OCI-LY1 (cell line): ENCODE results near the gene SYT6.

Experiments
- H2AFZ ChIP-seq: fragments of 200-600 bp; sonication (generic), shearing (Covaris generic); 2 replicates; pipeline ENCODE4 v1.6.0; 2014; ENCODE audit warnings: antibody characterized with exemption, mild to moderate bottlenecking, low read length
- H3F3A ChIP-seq: fragments of 200-600 bp; sonication (generic), shearing (Covaris generic); 2 replicates; pipeline ENCODE4 v1.6.0; 2014; ENCODE audit warnings: mild to moderate bottlenecking, antibody characterized with exemption, low read length, moderate library complexity; ENCODE audit not compliant: insufficient read depth
- H3K27ac ChIP-seq: fragments of 200-600 bp; sonication (generic); 2 replicates; pipeline ENCODE4 v1.5.1; 2014; ENCODE audit warnings: low read length, mixed run types, mild to moderate bottlenecking, low read depth; ENCODE audit not compliant: poor library complexity, severe bottlenecking
- H3K27me3 ChIP-seq: fragments of 200-600 bp; sonication (generic); 2 replicates; pipeline ENCODE4 v1.6.0; 2014; ENCODE audit warnings: antibody characterized with exemption, mild to moderate bottlenecking, low read length, moderate library complexity; ENCODE audit not compliant: insufficient read depth
- H3K36me3 ChIP-seq: fragments of 200-600 bp; sonication (generic); 2 replicates; pipeline ENCODE4 v1.6.1; 2014; ENCODE audit warnings: mild to moderate bottlenecking, antibody characterized with exemption, low read length, moderate library complexity, mixed read lengths; ENCODE audit not compliant: insufficient read depth
- H3K4me1 ChIP-seq: fragments of 200-600 bp; sonication (generic); 2 replicates; pipeline ENCODE4 v1.5.1; 2014; ENCODE audit warnings: mild to moderate bottlenecking, low read length, moderate library complexity; ENCODE audit not compliant: insufficient read depth, severe bottlenecking
- H3K4me2 ChIP-seq: fragments of 200-600 bp; sonication (generic), shearing (Covaris generic); 2 replicates; pipeline ENCODE4 v1.6.1; 2014; ENCODE audit warnings: low read length
- H3K4me3 ChIP-seq: fragments of 200-600 bp; sonication (generic); 2 replicates; pipeline ENCODE4 v1.5.1; 2014; ENCODE audit warnings: low read length, low read depth, mild to moderate bottlenecking, mixed read lengths; ENCODE audit not compliant: poor library complexity, severe bottlenecking
- H3K79me2 ChIP-seq: fragments of 200-600 bp; shearing (Covaris generic); 2 replicates; pipeline ENCODE4 v1.6.1; 2016; ENCODE audit warnings: mixed run types, low read length, mixed read lengths; ENCODE audit not compliant: insufficient read depth
- H3K9ac ChIP-seq: fragments of 200-600 bp; sonication (generic), shearing (Covaris generic); 2 replicates; pipeline ENCODE4 v1.6.1; 2014; ENCODE audit warnings: mild to moderate bottlenecking, low read length, mixed read lengths
- H3K9me2 ChIP-seq: fragments of 200-600 bp; sonication (generic), shearing (Covaris generic); 2 replicates; pipeline ENCODE4 v1.6.1; 2014; ENCODE audit warnings: low read depth, mild to moderate bottlenecking, low read length, mixed read lengths
- H3K9me3 ChIP-seq: fragments of 200-600 bp; shearing (Covaris generic); 2 replicates; pipeline ENCODE4 v1.6.1; 2014; ENCODE audit warnings: low read length, mixed read lengths
- H4K20me1 ChIP-seq: fragments of 200-600 bp; sonication (generic), shearing (Covaris generic); 2 replicates; pipeline ENCODE4 v1.6.0; 2016; ENCODE audit warnings: mild to moderate bottlenecking, low read length; ENCODE audit not compliant: insufficient read depth
- CTCF ChIP-seq: fragments of 200-600 bp; sonication (generic), shearing (Covaris generic); IDR thresholded peaks from 2 replicates; pipeline ENCODE4 v1.5.1; 2017; ENCODE audit warnings: mild to moderate bottlenecking, antibody characterized with exemption, low read length, moderate library complexity, mixed read lengths
- EZH2 ChIP-seq: fragments of 200-600 bp; sonication (generic), shearing (Covaris generic); IDR thresholded peaks from 2 replicates; pipeline ENCODE4 v1.8.0; 2017; ENCODE audit warnings: borderline replicate concordance, mixed run types, mild to moderate bottlenecking, antibody characterized with exemption, low read length, moderate library complexity, mixed read lengths

SYT6 gene

GRCh38 chr1:114153261-114154145 is at the start of gene SYT6:
Gene SYT6 (minus strand): TSS chr1:114153869. CDS start chr1:114153772, 97 bp downstream.
- H3K4me3 ChIP-seq: no peak within 1 kb of the TSS
- H4K20me1 ChIP-seq: no peaks in the 10 kb centered on the region
- no peak within 1 kb of the TSS for H3K9ac ChIP-seq
- no peaks in the 10 kb centered on the region for H3F3A ChIP-seq
- H3K27me3 ChIP-seq: no peaks in the 10 kb centered on the region
- no peaks in the 10 kb centered on the region for H3K36me3 ChIP-seq
- H3K4me2 ChIP-seq: no peak within 1 kb of the TSS
- no peaks in the 10 kb centered on the region for H3K79me2 ChIP-seq
- H3K27ac ChIP-seq: no peak within 1 kb of the TSS
- no peak within 1 kb of the TSS for H2AFZ ChIP-seq
- TF ChIP-seq EZH2 (no peak), CTCF (no peak)
- H3K4me1 ChIP-seq: no peaks in the 10 kb centered on the region
- no peaks in the 10 kb centered on the region for H3K9me2 ChIP-seq
- H3K9me3 ChIP-seq: no peaks in the 10 kb centered on the region

- H3K9me2 ChIP-seq: no peaks in the 10 kb centered on the region
- no peak overlapping the region for H3K9ac ChIP-seq
- TF ChIP-seq EZH2 (no peak), CTCF (no peak)
- H3K4me1 ChIP-seq: no peaks in the 10 kb centered on the region
- no peak overlapping the region for H3K4me3 ChIP-seq
- H3K36me3 ChIP-seq: no peaks in the 10 kb centered on the region
- no peak overlapping the region for H3K4me2 ChIP-seq
- H4K20me1 ChIP-seq: no peaks in the 10 kb centered on the region
- no peaks in the 10 kb centered on the region for H3F3A ChIP-seq
- no peaks in the 10 kb centered on the region for H3K79me2 ChIP-seq
- no peaks in the 10 kb centered on the region for H3K27me3 ChIP-seq
- H3K27ac ChIP-seq: no peak overlapping the region
- H3K9me3 ChIP-seq: no peaks in the 10 kb centered on the region
- H2AFZ ChIP-seq: no peak overlapping the region
Observed at GRCh38 chr1:114201486-114201885, 47.8 kb upstream of the SYT6 start.

GRCh38 chr1:114199017-114199594 is 45.4 kb upstream of the SYT6 start:
- no peak for TF ChIP-seq CTCF
- TF ChIP-seq EZH2: no peak
- H3K9ac ChIP-seq: no peak overlapping the region
- H3K4me2 ChIP-seq: no peak overlapping the region

More at GRCh38 chr1:114199017-114199594, 45.4 kb upstream of the SYT6 start:
- Histone ChIP-seq H3F3A (no peaks in the 10 kb centered on the region), H3K4me1 (no peaks in the 10 kb centered on the region), H4K20me1 (no peaks in the 10 kb centered on the region), H2AFZ (no peak overlapping the region), H3K27ac (no peak overlapping the region), H3K9me2 (no peaks in the 10 kb centered on the region), H3K27me3 (no peaks in the 10 kb centered on the region), H3K79me2 (no peaks in the 10 kb centered on the region), H3K4me3 (no peak overlapping the region), H3K9me3 (no peaks in the 10 kb centered on the region), H3K36me3 (no peaks in the 10 kb centered on the region)
